Measurements from ENCODE around the gene GALNTL6. TPM values are rescaled to one million over a fixed set of nuclear protein-coding genes. Genes with fewer than 3 reads are reported as not detected.

The GALNTL6 gene
- total and polyA plus RNA-seq, 2 donors (not counting 3 experiments of a cell fraction or from before 2014, with no cell fraction given): not detected

- dilution Hi-C loops (cut with MboI; ENCODE audit: extremely low pct_ligation_motif_present, low sequenced_read_pairs): no loop called here
- Histone ChIP-seq H3K4me2 (ENCODE audit: insufficient read depth, low read length) (no peak overlapping the region), H3K9ac (replicated peaks; ENCODE audit: extremely low read depth, insufficient read depth, low read length) (no peak overlapping the region), H3K9me3 (replicated peaks; ENCODE audit: control insufficient read depth, insufficient read depth, low read length) (no peaks in the 10 kb centered on the region), H2AFZ (ENCODE audit: low read depth, low read length) (no peak overlapping the region), H3K79me2 (ENCODE audit: control insufficient read depth, insufficient read depth, low read length) (no peaks in the 10 kb centered on the region), H3K4me1 (ENCODE audit: control insufficient read depth, extremely low read depth, insufficient read depth, low read length) (peaks cover 8% of the 10 kb centered on the region), H4K20me1 (replicated peaks; ENCODE audit: control insufficient read depth, extremely low read depth, insufficient read depth, low read length) (no peaks in the 10 kb centered on the region), H3K36me3 (ENCODE audit: control insufficient read depth in 2 of 2, extremely low read depth in 1 of 2, insufficient read depth in 2 of 2, low read length in 2 of 2) (no peaks in the 10 kb centered on the region), H3K27ac (ENCODE audit: insufficient read depth, low read depth, low read length) (no peak overlapping the region), H3K27me3 (ENCODE audit: control insufficient read depth in 2 of 2, insufficient read depth in 2 of 2, low read length in 2 of 2) (no peaks in the 10 kb centered on the region), H3K9me1 (replicated peaks; ENCODE audit: control insufficient read depth, extremely low read depth, insufficient read depth, low read length) (no peaks in the 10 kb centered on the region), H3K4me3 (replicated peaks in 1 of 3; ENCODE audit: insufficient read depth in 1 of 3, low read depth in 1 of 3, low read length in 3 of 3) (no peak overlapping the region)
- TF ChIP-seq POLR2AphosphoS5 (IDR thresholded peaks at IDR 0.05; ENCODE audit: insufficient read depth, low read depth, low read length): no peak
- DNase-seq (ENCODE audit: low read depth, low spot score) (no peak), FAIRE-seq (peak; percentile 62)
- intact Hi-C loops (cut with micrococcal nuclease): no loop called here
- BruUV-seq (replicated peaks): no TSS peak
- CTCF ChIA-PET: interaction anchor here (1.2 kb wide), 1 partner anchor 248 kb away, joined by 4 read pairs; no protein-coding TSS in a partner anchor
- POLR2A ChIA-PET: no interaction called here
Observed at GRCh38 chr4:173009129-173009823, 1196.1 kb downstream of the GALNTL6 start.

DNA sequence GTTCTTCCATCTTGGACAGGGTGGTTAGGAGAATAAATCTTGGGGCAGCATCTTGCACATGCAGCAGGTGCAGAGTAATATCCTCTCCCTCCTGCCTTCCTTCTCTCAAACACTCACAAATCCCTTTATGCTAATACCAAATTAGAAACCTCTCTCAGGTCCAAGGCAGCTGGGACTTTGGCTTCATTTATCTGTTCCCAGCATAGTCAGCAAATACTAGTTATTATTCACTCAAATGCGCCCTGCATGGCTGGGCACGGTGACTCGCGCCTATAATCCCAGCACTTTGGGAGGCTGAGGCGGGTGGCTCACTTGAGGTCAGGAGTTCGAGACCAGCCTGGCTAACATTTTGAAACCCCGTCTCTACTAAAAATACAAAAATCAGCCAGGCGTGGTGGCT lies 1199.4 kb downstream of the GALNTL6 start:
- CTCF ChIA-PET: interaction anchor here (1.0 to 4.9 kb wide), 29 partner anchors 8 to 1108 kb away, joined by 3 to 403 read pairs (median 9); partner anchors contain the start of gene GALNT7
- POLR2A ChIA-PET: no interaction called here
- no peak overlapping the region for H3K27ac ChIP-seq (ENCODE audit: insufficient read depth, low read depth, low read length)
- H3K4me1 ChIP-seq (ENCODE audit: control insufficient read depth, extremely low read depth, insufficient read depth, low read length): peaks cover 12% of the 10 kb centered on the region
- no peaks in the 10 kb centered on the region for H4K20me1 ChIP-seq (replicated peaks; ENCODE audit: control insufficient read depth, extremely low read depth, insufficient read depth, low read length)
- H3K79me2 ChIP-seq (ENCODE audit: control insufficient read depth, insufficient read depth, low read length): no peaks in the 10 kb centered on the region
- no peak overlapping the region for H2AFZ ChIP-seq (ENCODE audit: low read depth, low read length)
- DNase-seq (ENCODE audit: low read depth, low spot score): no peak
- H3K4me2 ChIP-seq (ENCODE audit: insufficient read depth, low read length): no peak overlapping the region
- no peak for FAIRE-seq
- no peaks in the 10 kb centered on the region for H3K9me1 ChIP-seq (replicated peaks; ENCODE audit: control insufficient read depth, extremely low read depth, insufficient read depth, low read length)
- intact Hi-C loops (cut with micrococcal nuclease): loop anchor here (1.0 to 5.0 kb wide), 7 partner anchors 156 to 482 kb away; partner anchors contain the start of genes GALNT7 and SAP30
- BruUV-seq (replicated peaks): no TSS peak
- H3K36me3 ChIP-seq (ENCODE audit: control insufficient read depth in 2 of 2, extremely low read depth in 1 of 2, insufficient read depth in 2 of 2, low read length in 2 of 2): no peaks in the 10 kb centered on the region
- H3K9ac ChIP-seq (replicated peaks; ENCODE audit: extremely low read depth, insufficient read depth, low read length): no peak overlapping the region
- dilution Hi-C loops (cut with MboI; ENCODE audit: extremely low pct_ligation_motif_present, low sequenced_read_pairs): no loop called here
- no peaks in the 10 kb centered on the region for H3K27me3 ChIP-seq (ENCODE audit: control insufficient read depth in 2 of 2, insufficient read depth in 2 of 2, low read length in 2 of 2)
- no peaks in the 10 kb centered on the region for H3K9me3 ChIP-seq (replicated peaks; ENCODE audit: control insufficient read depth, insufficient read depth, low read length)
- TF ChIP-seq CTCF (IDR thresholded peaks at IDR 0.05; ENCODE audit: extremely low read depth in 1 of 2, insufficient read depth in 1 of 2, low read depth in 1 of 2, low read length in 2 of 2) (no peak), POLR2A (IDR thresholded peaks at IDR 0.05; ENCODE audit: low read depth, low read length) (no peak), EZH2 (IDR thresholded peaks at IDR 0.05; ENCODE audit: borderline replicate concordance, low read depth, low read length, severe bottlenecking) (no peak), GATA2 (IDR thresholded peaks at IDR 0.05; ENCODE audit: insufficient read depth, insufficient read length, low read depth, low read length) (no peak), POLR2AphosphoS5 (IDR thresholded peaks at IDR 0.05; ENCODE audit: insufficient read depth, low read depth, low read length) (no peak), JUN (IDR thresholded peaks at IDR 0.05; ENCODE audit: borderline replicate concordance, insufficient read depth, insufficient read length, low read depth) (no peak), FOS (IDR thresholded peaks at IDR 0.05; ENCODE audit: borderline replicate concordance, insufficient read depth, low read length) (no peak), MYC (IDR thresholded peaks at IDR 0.05; ENCODE audit: low read depth, low read length) (no peak)
- TF ChIP-seq, protein P1, sequence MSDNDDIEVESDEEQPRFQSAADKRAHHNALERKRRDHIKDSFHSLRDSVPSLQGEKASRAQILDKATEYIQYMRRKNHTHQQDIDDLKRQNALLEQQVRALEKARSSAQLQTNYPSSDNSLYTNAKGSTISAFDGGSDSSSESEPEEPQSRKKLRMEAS (IDR thresholded peaks at IDR 0.05; ENCODE audit: insufficient read depth, insufficient read length): no peak
- no peak overlapping the region for H3K4me3 ChIP-seq (replicated peaks in 1 of 3; ENCODE audit: insufficient read depth in 1 of 3, low read depth in 1 of 3, low read length in 3 of 3)

All from endothelial cell of umbilical vein (primary cell).